K562 (cell line): ENCODE measurements around the gene COL4A4. TPM values are rescaled to one million over a fixed set of nuclear protein-coding genes. Genes with fewer than 3 reads are reported as not detected.

Source experiments
- ATAC-seq: fragments of 200-7000 bp; cut with Tn5 transposase; 3 replicates; pipeline ENCODE4 v1.9.1; 2020; ENCODE audit warnings: moderate library complexity
- BruUV-seq: library from RNA; stranded (reverse); fragments of 400-500 nt; replicated peaks from 2 replicates; lab custom pipeline; 2021; lab: Mats Ljungman, UMichigan
- CTCF ChIA-PET: fragments of 300-600 bp; formaldehyde crosslinking; extraction: SDS; loops from one replicate; lab custom pipeline; 2021; ENCODE audit warnings: low intra/inter-chr PET ratio; lab: Yijun Ruan, JAX
- POLR2A ChIA-PET: fragments of 300-600, 350-650 bp; sonication (Branson Sonifier 250); formaldehyde crosslinking; extraction: SDS; loops from one replicate; lab custom pipeline; 2021; ENCODE audit warnings: antibody characterized with exemption, inconsistent platforms; lab: Yijun Ruan, JAX
- DNase-seq, 4 experiments: peaks; one replicate each; pipeline versions ENCODE4 v3.0.0 to v3.0.0-alpha.2; 2011 to 2018; ENCODE audit warnings: low spot score in 3 of 4, mixed read lengths in 3 of 4; ENCODE audit errors: extremely low read depth in 1 of 4
- FAIRE-seq: peaks from 2 replicates; lab custom pipeline; 2011; peaks lifted over from hg19 to GRCh38; lab: Jason Lieb, UNC
- H2AFZ ChIP-seq: 2 replicates; pipeline ENCODE4 v1.6.0; 2011; ENCODE audit warnings: low read depth, low read length, control low read depth, inconsistent platforms
- H3K27ac ChIP-seq: fragments of 200-600 bp; 3 replicates; pipeline ENCODE4 v1.8.0; 2011; ENCODE audit warnings: low read depth, mild to moderate bottlenecking, control low read depth, inconsistent platforms, low read length, moderate library complexity, mixed read lengths; ENCODE audit errors: extremely low read depth
- H3K27me3 ChIP-seq, 2 experiments: fragments of 300-600 bp in 1 of 2; 2 replicates in 1 of 2; 3 replicates in 1 of 2; pipeline versions ENCODE4 v1.6.0 to v1.8.0; 2011; ENCODE audit warnings: inconsistent platforms in 2 of 2, low read length in 2 of 2, mild to moderate bottlenecking in 1 of 2, mixed read lengths in 1 of 2, moderate library complexity in 1 of 2; ENCODE audit not compliant: control insufficient read depth in 2 of 2, insufficient read depth in 2 of 2
- H3K36me3 ChIP-seq: fragments of 300-600 bp; 3 replicates; pipeline ENCODE4 v1.8.0; 2011; ENCODE audit warnings: mild to moderate bottlenecking, low read length, inconsistent platforms; ENCODE audit not compliant: control insufficient read depth, insufficient read depth
- H3K4me1 ChIP-seq, 2 experiments: fragments of 200-600 bp in 1 of 2; replicated peaks in 1 of 2; 2 replicates in 1 of 2; 3 replicates in 1 of 2; pipeline versions ENCODE4 v1.5.1 to v1.8.0; 2011; ENCODE audit warnings: inconsistent platforms in 2 of 2, low read length in 2 of 2, mild to moderate bottlenecking in 1 of 2, mixed read lengths in 1 of 2, moderate library complexity in 1 of 2; ENCODE audit not compliant: control insufficient read depth in 2 of 2, insufficient read depth in 2 of 2
- H3K4me2 ChIP-seq: 2 replicates; pipeline ENCODE4 v1.6.1; 2011; ENCODE audit warnings: low read length, control low read depth, inconsistent platforms, mixed read lengths; ENCODE audit not compliant: insufficient read depth
- H3K4me3 ChIP-seq: fragments of 200-600 bp; sonication (generic), shearing (Covaris generic); 2 replicates; pipeline ENCODE4 v1.5.1; 2016; ENCODE audit warnings: control low read depth, inconsistent platforms
- H3K79me2 ChIP-seq: fragments of 200-600 bp; 3 replicates; pipeline ENCODE4 v1.8.0; 2011; ENCODE audit warnings: low read length, inconsistent platforms; ENCODE audit not compliant: control insufficient read depth, insufficient read depth
- H3K9ac ChIP-seq, 2 experiments: 2 replicates each; pipeline versions ENCODE4 v1.6.0 to v1.6.1; 2011; ENCODE audit warnings: low read depth in 2 of 2, low read length in 2 of 2, control low read depth in 1 of 2, inconsistent platforms in 1 of 2, mild to moderate bottlenecking in 1 of 2, mixed read lengths in 1 of 2; ENCODE audit not compliant: insufficient read depth in 1 of 2
- H3K9me1 ChIP-seq: one replicate; pipeline ENCODE4 v1.6.0; 2011; ENCODE audit warnings: inconsistent platforms, mild to moderate bottlenecking, low read length, moderate library complexity; ENCODE audit not compliant: control insufficient read depth, insufficient read depth
- H3K9me3 ChIP-seq: replicated peaks from 2 replicates; pipeline ENCODE4 v1.5.1; 2011; ENCODE audit warnings: low read depth, low read length, inconsistent platforms; ENCODE audit not compliant: control insufficient read depth, insufficient read depth
- H4K20me1 ChIP-seq: replicated peaks from 2 replicates; pipeline ENCODE4 v1.6.1; 2011; ENCODE audit warnings: low read length, inconsistent platforms, mixed read lengths; ENCODE audit not compliant: control insufficient read depth, insufficient read depth
- POLR2H ChIP-seq: IDR thresholded peaks from 2 replicates; pipeline ENCODE4 v1.6.1; 2016; ENCODE audit warnings: missing genetic modification characterization, low read depth, mild to moderate bottlenecking, control low read depth, missing compliant biosample characterization, moderate library complexity
- RAD51 ChIP-seq: fragments of 450-650 bp; IDR thresholded peaks from 2 replicates; pipeline ENCODE4 v1.7.1; 2016; ENCODE audit warnings: low read depth, mild to moderate bottlenecking, borderline replicate concordance
- ZFP36 ChIP-seq: fragments of 150-350 bp; IDR thresholded peaks from 2 replicates; pipeline ENCODE4 v1.6.1; 2018; ENCODE audit warnings: low read length, low read depth; ENCODE audit not compliant: partially characterized antibody
- ZNF57 ChIP-seq: fragments of 450-650 bp; formaldehyde crosslinking; IDR thresholded peaks from 2 replicates; pipeline ENCODE4 v1.4.0; 2020; ENCODE audit warnings: mild to moderate bottlenecking, moderate library complexity
- WGBS: fragments of 100-300 bp; shearing (Covaris generic); methylation state at CpG from one replicate; pipeline ENCODE4 v1.1.6; 2016; ENCODE audit warnings: low coverage, mixed read lengths; ENCODE audit not compliant: insufficient coverage; ENCODE audit errors: missing lambda C conversion rate; 5-methylcytosine and 5-hydroxymethylcytosine counted together
- in situ Hi-C: fragments of 300-500 bp; cut with MboI; formaldehyde crosslinking; loops from 4 replicates; pipeline ENCODE4 v1.15.0; 2018; ENCODE audit warnings: inconsistent platforms, mixed read lengths
- intact Hi-C: fragments of 100-400 bp; cut with micrococcal nuclease; formaldehyde crosslinking; loops from 2 replicates; pipeline ENCODE4 v1.14.2; 2022
- polyA plus RNA-seq, 8 experiments: library from polyadenylated mRNA; depleted of rRNA in 4 of 8; stranded (reverse) in 5 of 8; unstranded in 3 of 8; fragments of >200 nt; fragmentation: Nextera tagmentation in 2 of 8; fragmentation: Illumina TruSeq in 1 of 8; extraction: Ambion mirVana in 2 of 8; extraction: Trizol in 1 of 8; gene quantifications; 2 replicates each; pipeline versions ENCODE4 v1.2.1 to v1.2.3, GENCODE V29; 2011 to 2014; ENCODE audit warnings: inconsistent platforms in 1 of 8, missing spikeins in 1 of 8
- total RNA-seq, 7 experiments: library from RNA; depleted of rRNA in 6 of 7; stranded (reverse); fragments of >200 nt in 6 of 7; fragmentation: Illumina TruSeq in 2 of 7; extraction: Trizol in 2 of 7; gene quantifications; 2 replicates each; pipeline versions ENCODE4 v1.2.1 to v1.2.3, GENCODE V29; 2011 to 2021; ENCODE audit warnings: low replicate concordance in 1 of 7
- TF ChIP-seq, protein P1 (sequence below): sonication (generic); formaldehyde crosslinking; IDR thresholded peaks from 2 replicates; pipeline ENCODE4 v1.8.1; 2023; ENCODE audit warnings: mild to moderate bottlenecking, missing genetic modification reagents
- TF ChIP-seq, protein P2 (sequence below): fragments of 250-450 bp; sonication (Bioruptor Pico); IDR thresholded peaks from 2 replicates; pipeline ENCODE4 v1.5.0; 2020; ENCODE audit warnings: mild to moderate bottlenecking
- TF ChIP-seq, protein P3 (sequence below), 3 experiments: IDR thresholded peaks in 2 of 3; conservative IDR thresholded peaks in 1 of 3; 2 replicates each; pipeline ENCODE4 v1.5.1; 2011 to 2012; ENCODE audit warnings: low read length in 3 of 3, mild to moderate bottlenecking in 3 of 3, control low read depth in 2 of 3, improper control_type of control experiment in 1 of 3, inconsistent platforms in 1 of 3, low read depth in 1 of 3, mixed read lengths in 1 of 3, moderate library complexity in 1 of 3; ENCODE audit not compliant: insufficient read depth in 2 of 3

Gene COL4A4
- total and polyA plus RNA-seq, 9 of the 15 experiments (the other 6 are each of a cell fraction or from before 2014, with no cell fraction given), result under 0.01 to 0.01 TPM; not detected in 7

DNA sequence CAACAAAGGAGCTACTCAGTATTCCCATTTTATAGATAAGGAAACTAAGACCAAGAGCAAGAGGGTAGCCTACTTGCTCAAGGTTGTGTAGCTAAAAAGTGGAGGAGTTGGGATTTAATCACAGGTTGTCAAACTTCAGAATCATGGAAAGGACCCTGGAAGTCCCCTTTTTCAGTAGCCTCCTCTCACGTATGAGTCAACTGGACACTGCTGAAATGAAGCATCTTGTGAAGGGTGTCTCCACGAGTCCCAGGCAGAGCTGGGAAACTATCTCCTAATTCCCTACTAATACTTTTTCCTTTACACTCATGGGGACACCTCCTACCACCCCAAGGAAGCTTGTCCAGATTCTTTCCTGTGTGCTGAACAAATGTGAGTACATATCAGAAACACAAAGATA lies 172.3 kb downstream of the COL4A4 start (continued):
- TF ChIP-seq, protein P1, sequence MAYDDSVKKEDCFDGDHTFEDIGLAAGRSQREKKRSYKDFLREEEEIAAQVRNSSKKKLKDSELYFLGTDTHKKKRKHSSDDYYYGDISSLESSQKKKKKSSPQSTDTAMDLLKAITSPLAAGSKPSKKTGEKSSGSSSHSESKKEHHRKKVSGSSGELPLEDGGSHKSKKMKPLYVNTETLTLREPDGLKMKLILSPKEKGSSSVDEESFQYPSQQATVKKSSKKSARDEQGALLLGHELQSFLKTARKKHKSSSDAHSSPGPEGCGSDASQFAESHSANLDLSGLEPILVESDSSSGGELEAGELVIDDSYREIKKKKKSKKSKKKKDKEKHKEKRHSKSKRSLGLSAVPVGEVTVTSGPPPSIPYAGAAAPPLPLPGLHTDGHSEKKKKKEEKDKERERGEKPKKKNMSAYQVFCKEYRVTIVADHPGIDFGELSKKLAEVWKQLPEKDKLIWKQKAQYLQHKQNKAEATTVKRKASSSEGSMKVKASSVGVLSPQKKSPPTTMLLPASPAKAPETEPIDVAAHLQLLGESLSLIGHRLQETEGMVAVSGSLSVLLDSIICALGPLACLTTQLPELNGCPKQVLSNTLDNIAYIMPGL (CRISPR knock-in tag), result no peak
- TF ChIP-seq, protein P2, sequence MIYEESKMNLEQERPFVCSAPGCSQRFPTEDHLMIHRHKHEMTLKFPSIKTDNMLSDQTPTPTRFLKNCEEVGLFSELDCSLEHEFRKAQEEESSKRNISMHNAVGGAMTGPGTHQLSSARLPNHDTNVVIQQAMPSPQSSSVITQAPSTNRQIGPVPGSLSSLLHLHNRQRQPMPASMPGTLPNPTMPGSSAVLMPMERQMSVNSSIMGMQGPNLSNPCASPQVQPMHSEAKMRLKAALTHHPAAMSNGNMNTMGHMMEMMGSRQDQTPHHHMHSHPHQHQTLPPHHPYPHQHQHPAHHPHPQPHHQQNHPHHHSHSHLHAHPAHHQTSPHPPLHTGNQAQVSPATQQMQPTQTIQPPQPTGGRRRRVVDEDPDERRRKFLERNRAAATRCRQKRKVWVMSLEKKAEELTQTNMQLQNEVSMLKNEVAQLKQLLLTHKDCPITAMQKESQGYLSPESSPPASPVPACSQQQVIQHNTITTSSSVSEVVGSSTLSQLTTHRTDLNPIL (CRISPR knock-in tag), result no peak

DNA sequence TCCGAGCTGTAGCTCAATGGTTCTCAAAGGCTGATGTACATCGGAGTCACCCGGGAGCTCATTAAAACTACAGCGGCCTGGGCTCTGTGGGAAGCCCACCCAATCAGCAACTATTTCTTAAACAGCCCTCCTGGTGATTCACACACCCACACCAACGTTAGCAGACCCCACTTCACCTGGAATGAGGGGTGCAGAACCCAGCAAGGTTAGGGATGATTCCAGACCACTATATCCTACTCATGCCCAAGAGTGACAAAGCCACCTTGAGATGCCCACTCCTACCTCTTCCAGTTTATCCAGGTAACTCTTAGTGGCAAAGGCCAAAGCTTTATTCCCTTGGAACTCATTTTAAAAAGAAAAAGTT lies 178.4 kb downstream of the COL4A4 start:
- H3K4me1 ChIP-seq, result peaks cover 0 to 18% of the 10 kb centered on the region in 2 experiments; a peak in 3 of 5 replicates
- POLR2A ChIA-PET, result interaction anchor here (0.6 kb wide), 2 partner anchors 141 to 224 kb away, joined by 3 to 4 read pairs; no protein-coding TSS in a partner anchor
- TF ChIP-seq ZNF57 (CRISPR knock-in tag) (no peak), ZFP36 (no peak), POLR2H (tag) (no peak), RAD51 (no peak)
- TF ChIP-seq, protein P3, sequence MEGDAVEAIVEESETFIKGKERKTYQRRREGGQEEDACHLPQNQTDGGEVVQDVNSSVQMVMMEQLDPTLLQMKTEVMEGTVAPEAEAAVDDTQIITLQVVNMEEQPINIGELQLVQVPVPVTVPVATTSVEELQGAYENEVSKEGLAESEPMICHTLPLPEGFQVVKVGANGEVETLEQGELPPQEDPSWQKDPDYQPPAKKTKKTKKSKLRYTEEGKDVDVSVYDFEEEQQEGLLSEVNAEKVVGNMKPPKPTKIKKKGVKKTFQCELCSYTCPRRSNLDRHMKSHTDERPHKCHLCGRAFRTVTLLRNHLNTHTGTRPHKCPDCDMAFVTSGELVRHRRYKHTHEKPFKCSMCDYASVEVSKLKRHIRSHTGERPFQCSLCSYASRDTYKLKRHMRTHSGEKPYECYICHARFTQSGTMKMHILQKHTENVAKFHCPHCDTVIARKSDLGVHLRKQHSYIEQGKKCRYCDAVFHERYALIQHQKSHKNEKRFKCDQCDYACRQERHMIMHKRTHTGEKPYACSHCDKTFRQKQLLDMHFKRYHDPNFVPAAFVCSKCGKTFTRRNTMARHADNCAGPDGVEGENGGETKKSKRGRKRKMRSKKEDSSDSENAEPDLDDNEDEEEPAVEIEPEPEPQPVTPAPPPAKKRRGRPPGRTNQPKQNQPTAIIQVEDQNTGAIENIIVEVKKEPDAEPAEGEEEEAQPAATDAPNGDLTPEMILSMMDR (IDR thresholded peaks at IDR 0.05 in 2 of 3, conservative IDR thresholded peaks at IDR 0.05 in 1 of 3; ENCODE audit: insufficient read depth in 2 of 3, low read depth in 1 of 3, low read length in 3 of 3), result peak in 1 of 3 experiments; percentile 4; a peak in 1 of 6 replicates
- TF ChIP-seq, all 486 proteins: peak for 1
- H3K9me1 ChIP-seq, result no peaks in the 10 kb centered on the region
- CTCF ChIA-PET, result interaction anchor here (0.6 to 2.9 kb wide), 2 partner anchors 173 to 1317 kb away, joined by 3 to 19 read pairs; no protein-coding TSS in a partner anchor
- intact Hi-C loops, result loop anchor here (1.0 to 5.0 kb wide), 3 partner anchors 122 to 1313 kb away; no protein-coding TSS in a partner anchor
- H2AFZ ChIP-seq, result no peak overlapping the region
- no peaks in the 10 kb centered on the region for H3K27me3 ChIP-seq
- WGBS, result 35% methylated on average over 5 of the region's 5 CpGs
- H3K9me3 ChIP-seq, result no peaks in the 10 kb centered on the region
- no peaks in the 10 kb centered on the region for H3K36me3 ChIP-seq
- DNase-seq, result no peak
- no peak overlapping the region for H3K27ac ChIP-seq
- no peak for FAIRE-seq
- in situ Hi-C loops, result loop anchor here (5.0 kb wide), 1 partner anchor 173 kb away; no protein-coding TSS in a partner anchor
- no peak overlapping the region for H3K4me2 ChIP-seq
- no peak overlapping the region for H3K9ac ChIP-seq
- H3K79me2 ChIP-seq, result 0 out of 3 replicates have a peak, but pooled peaks cover 4% of the 10 kb centered on the region
- H3K4me3 ChIP-seq, result no peak overlapping the region
- H4K20me1 ChIP-seq, result no peaks in the 10 kb centered on the region
- BruUV-seq, result no TSS peak
- no peak for ATAC-seq
